OCI-LY3 (cell line): ENCODE data around the gene LRGUK.

Source experiments
- H2AFZ ChIP-seq: fragments of 200-600, 300-600 bp; shearing (Covaris generic); 2 replicates; pipeline ENCODE4 v1.6.0; 2014; ENCODE audit warnings: antibody characterized with exemption, low read depth, low read length
- H3K27ac ChIP-seq: fragments of 200-600, 300-600 bp; sonication (generic); 2 replicates; pipeline ENCODE4 v1.5.1; 2014; ENCODE audit warnings: mild to moderate bottlenecking, low read length, moderate library complexity, mixed read lengths
- H3K27me3 ChIP-seq: fragments of 200-600, 300-600 bp; sonication (generic); 2 replicates; pipeline ENCODE4 v1.6.1; 2014; ENCODE audit warnings: low read depth, low read length, mixed read lengths
- H3K36me3 ChIP-seq: fragments of 200-600, 300-600 bp; sonication (generic); replicated peaks from 2 replicates; pipeline ENCODE3; 2014; ENCODE audit warnings: low read depth, low read length, mixed read lengths
- H3K4me1 ChIP-seq: fragments of 300-600, 200-600 bp; sonication (generic); 2 replicates; pipeline ENCODE4 v1.6.1; 2014; ENCODE audit warnings: low read length, mixed read lengths
- H3K4me2 ChIP-seq: fragments of 200-600, 300-600 bp; sonication (generic); 2 replicates; pipeline ENCODE4 v1.6.1; 2014; ENCODE audit warnings: low read length, mixed read lengths
- H3K4me3 ChIP-seq: fragments of 300-600, 200-600 bp; sonication (generic); 2 replicates; pipeline ENCODE4 v1.5.1; 2014; ENCODE audit warnings: antibody characterized with exemption, mild to moderate bottlenecking, low read length, moderate library complexity
- H3K79me2 ChIP-seq: fragments of 300-600, 200-600 bp; shearing (Covaris generic); 2 replicates; pipeline ENCODE4 v1.6.1; 2014; ENCODE audit warnings: mild to moderate bottlenecking, low read length, mixed read lengths
- H3K9ac ChIP-seq: fragments of 300-600, 200-600 bp; shearing (Covaris generic); 2 replicates; pipeline ENCODE4 v1.6.0; 2014; ENCODE audit warnings: mild to moderate bottlenecking, low read length, moderate library complexity
- H3K9me3 ChIP-seq: fragments of 200-600, 300-600 bp; shearing (Covaris generic); 2 replicates; pipeline ENCODE4 v1.6.1; 2014; ENCODE audit warnings: low read length, mixed read lengths; ENCODE audit not compliant: insufficient read depth
- H4K20me1 ChIP-seq: fragments of 200-600, 300-600 bp; sonication (generic); 2 replicates; pipeline ENCODE4 v1.6.1; 2016; ENCODE audit warnings: low read length, mixed read lengths; ENCODE audit not compliant: insufficient read depth
- CTCF ChIP-seq: fragments of 200-600, 300-600 bp; sonication (generic); IDR thresholded peaks from 2 replicates; pipeline ENCODE4 v1.5.1; 2014; ENCODE audit warnings: antibody characterized with exemption, low read length, low read depth
- EZH2phosphoT487 ChIP-seq: fragments of 200-600 bp; shearing (Covaris generic); IDR thresholded peaks from 2 replicates; pipeline ENCODE4 v1.6.1; 2018; ENCODE audit warnings: antibody characterized with exemption, mixed run types, low read depth

Gene LRGUK

GRCh38 chr7:134196439-134196838 is 69.3 kb downstream of the LRGUK start:
- Histone ChIP-seq H3K36me3 (no peaks in the 10 kb centered on the region), H3K27ac (no peak overlapping the region), H3K79me2 (no peaks in the 10 kb centered on the region), H3K4me2 (no peak overlapping the region), H4K20me1 (no peaks in the 10 kb centered on the region), H2AFZ (no peak overlapping the region), H3K9me3 (no peaks in the 10 kb centered on the region), H3K9ac (no peak overlapping the region), H3K4me3 (no peak overlapping the region), H3K4me1 (peaks cover 4% of the 10 kb centered on the region), H3K27me3 (0 out of 2 replicates have a peak, but pooled peaks cover 5% of the 10 kb centered on the region)
- TF ChIP-seq CTCF (no peak), EZH2phosphoT487 (no peak)

GRCh38 chr7:134197345-134197744 is 70.2 kb downstream of the LRGUK start:
- Histone ChIP-seq H3K36me3 (no peaks in the 10 kb centered on the region), H3K9ac (no peak overlapping the region), H3K27ac (no peak overlapping the region), H4K20me1 (no peaks in the 10 kb centered on the region), H2AFZ (no peak overlapping the region), H3K4me1 (no peaks in the 10 kb centered on the region; the same call in 1 of the 2 replicates), H3K79me2 (no peaks in the 10 kb centered on the region), H3K27me3 (0 out of 2 replicates have a peak, but pooled peaks cover 5% of the 10 kb centered on the region), H3K4me2 (no peak overlapping the region), H3K9me3 (no peaks in the 10 kb centered on the region), H3K4me3 (no peak overlapping the region)
- TF ChIP-seq CTCF (no peak), EZH2phosphoT487 (no peak)

- Histone ChIP-seq H3K9me3 (no peaks in the 10 kb centered on the region), H3K27ac (no peak overlapping the region), H3K79me2 (no peaks in the 10 kb centered on the region), H2AFZ (no peak overlapping the region), H3K27me3 (peaks cover 11% of the 10 kb centered on the region; the same call in 1 of the 2 replicates), H3K4me1 (no peaks in the 10 kb centered on the region), H4K20me1 (no peaks in the 10 kb centered on the region), H3K4me3 (no peak overlapping the region), H3K9ac (no peak overlapping the region), H3K36me3 (no peaks in the 10 kb centered on the region), H3K4me2 (no peak overlapping the region)
- TF ChIP-seq CTCF (no peak), EZH2phosphoT487 (no peak)
Observed at GRCh38 chr7:134200970-134201369, 73.8 kb downstream of the LRGUK start.

- H4K20me1 ChIP-seq = no peaks in the 10 kb centered on the region
- H2AFZ ChIP-seq = no peak overlapping the region
- H3K27me3 ChIP-seq = peaks cover 11% of the 10 kb centered on the region; the same call in 1 of the 2 replicates
- H3K4me2 ChIP-seq = no peak overlapping the region
- TF ChIP-seq CTCF (no peak), EZH2phosphoT487 (no peak)
- H3K9ac ChIP-seq = no peak overlapping the region
- no peaks in the 10 kb centered on the region for H3K79me2 ChIP-seq
- H3K36me3 ChIP-seq = no peaks in the 10 kb centered on the region
- H3K4me3 ChIP-seq = no peak overlapping the region
- H3K9me3 ChIP-seq = no peaks in the 10 kb centered on the region
- no peaks in the 10 kb centered on the region for H3K4me1 ChIP-seq
- H3K27ac ChIP-seq = no peak overlapping the region
Observed at GRCh38 chr7:134201569-134202261, 74.6 kb downstream of the LRGUK start.
